Measurements from ENCODE around the gene LRCH4. TPM values are rescaled to one million over a fixed set of nuclear protein-coding genes. Genes with fewer than 3 reads are reported as not detected.
"Not testable (repeated sequence)": the region's sequence is repeated elsewhere in the genome, so short reads cannot be mapped to it uniquely, and the experiment has no call there.

The LRCH4 gene
- total RNA-seq, 1 donor from 2014 or later = 7.3 TPM

- DNase-seq (ENCODE audit: low read depth, low spot score) = no peak
These were observed 38.8 kb downstream of the LRCH4 start for GRCh38 chr7:100546926-100547800.

GRCh38 chr7:100546129-100546925 is 39.6 kb downstream of the LRCH4 start:
- DNase-seq (ENCODE audit: low read depth, low spot score) = peak; percentile 72

GRCh38 chr7:100545360-100546128 is 40.4 kb downstream of the LRCH4 start:
- DNase-seq (ENCODE audit: low read depth, low spot score) = peak; percentile 68

GRCh38 chr7:100544967-100545359 is 41.0 kb downstream of the LRCH4 start:
- no peak for DNase-seq (ENCODE audit: low read depth, low spot score)

GRCh38 chr7:100544386-100544785 is 41.5 kb downstream of the LRCH4 start:
- DNase-seq (ENCODE audit: low read depth, low spot score) = no peak

GRCh38 chr7:100543586-100543985 is 42.3 kb downstream of the LRCH4 start:
- no peak for DNase-seq (ENCODE audit: low read depth, low spot score)

GRCh38 chr7:100541309-100541708 is 44.6 kb downstream of the LRCH4 start:
- not testable (repeated sequence) for DNase-seq (ENCODE audit: low read depth, low spot score)

GRCh38 chr7:100540073-100540723 is 45.7 kb downstream of the LRCH4 start:
- DNase-seq (ENCODE audit: low read depth, low spot score) = no peak

GRCh38 chr7:100539436-100540006 is 46.4 kb downstream of the LRCH4 start:
- no peak for DNase-seq (ENCODE audit: low read depth, low spot score)

- DNase-seq (ENCODE audit: low read depth, low spot score) = peak; percentile 99
These were observed 47.1 kb downstream of the LRCH4 start, which contains the start of gene AGFG2 for GRCh38 chr7:100538654-100539435. Gene AGFG2, plus strand, starts transcription at chr7:100539203. Its CDS starts 144 bp downstream, at chr7:100539347.

GRCh38 chr7:100538348-100538653 is 47.6 kb downstream of the LRCH4 start:
- DNase-seq (ENCODE audit: low read depth, low spot score) = no peak

GRCh38 chr7:100536695-100537094 is 49.2 kb downstream of the LRCH4 start:
- DNase-seq (ENCODE audit: low read depth, low spot score) = not testable (repeated sequence)

GRCh38 chr7:100535982-100536381 is 49.9 kb downstream of the LRCH4 start:
- not testable (repeated sequence) for DNase-seq (ENCODE audit: low read depth, low spot score)

- DNase-seq (ENCODE audit: low read depth, low spot score) = no peak
These were observed 53.5 kb downstream of the LRCH4 start for GRCh38 chr7:100532165-100533022.

- DNase-seq (ENCODE audit: low read depth, low spot score) = not testable (repeated sequence)
These were observed 57.6 kb downstream of the LRCH4 start for GRCh38 chr7:100528108-100528866.

All from pulmonary artery endothelial cell (primary cell).